Myocyte (in vitro differentiated cells): ENCODE measurements around the gene PPP1R37. TPM values are rescaled to one million over a fixed set of nuclear protein-coding genes. Genes with fewer than 3 reads are reported as not detected.

ENCODE experiments used
- DNase-seq: peaks from one replicate; pipeline ENCODE4 v3.0.0-alpha.2; 2012; ENCODE audit warnings: low read depth
- total RNA-seq: library from RNA; depleted of rRNA; stranded (reverse); fragments of >200 nt; gene quantifications from 2 replicates; pipeline ENCODE4 v1.2.3, GENCODE V29; 2014

PPP1R37 gene
- total RNA-seq, 1 donor from 2014 or later: 80.2 TPM

GRCh38 chr19:45151821-45152503, 59.0 kb downstream of the PPP1R37 start:
- DNase-seq: no peak

DNA sequence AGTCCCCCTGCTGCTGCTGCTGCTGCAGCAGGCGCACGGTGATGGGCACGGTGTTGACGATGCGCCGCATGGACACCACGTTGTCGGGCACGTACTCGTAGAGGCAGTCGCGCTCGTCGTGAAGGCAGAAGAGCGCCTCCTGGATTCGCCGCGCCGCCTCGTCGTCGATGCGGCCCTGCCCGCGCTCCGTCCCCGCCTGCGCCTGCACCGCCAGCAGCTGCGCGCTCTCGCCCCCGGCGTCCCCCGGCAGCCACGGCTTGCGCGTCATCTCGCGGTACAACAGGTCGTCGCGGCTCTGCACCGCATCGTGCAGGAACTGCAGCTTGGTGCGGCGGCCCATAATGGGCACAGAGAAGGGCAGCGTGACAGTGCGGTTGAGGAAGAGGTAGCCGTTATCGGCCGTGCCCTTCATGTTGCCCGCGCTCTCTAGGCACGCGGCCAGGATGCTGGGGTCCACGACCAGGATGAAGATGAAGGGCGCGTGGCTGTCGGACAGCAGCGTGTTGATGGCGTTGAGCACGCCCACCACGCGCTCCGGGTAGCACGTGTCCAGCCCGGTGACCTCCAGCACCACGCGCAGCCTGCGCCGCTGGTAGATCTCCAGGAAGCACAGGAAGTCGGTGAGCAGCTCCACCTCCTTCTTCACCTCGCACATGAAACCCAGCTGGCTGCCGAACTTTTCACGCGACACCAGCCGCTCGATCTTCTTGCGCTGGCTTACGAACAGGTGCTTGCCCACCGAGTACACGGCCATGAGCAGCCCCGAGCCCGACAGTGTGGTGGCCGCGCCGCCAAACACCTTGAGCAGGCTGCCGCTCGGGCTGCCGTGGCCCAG, 59.7 kb downstream of the PPP1R37 start:
- DNase-seq: no peak

DNA sequence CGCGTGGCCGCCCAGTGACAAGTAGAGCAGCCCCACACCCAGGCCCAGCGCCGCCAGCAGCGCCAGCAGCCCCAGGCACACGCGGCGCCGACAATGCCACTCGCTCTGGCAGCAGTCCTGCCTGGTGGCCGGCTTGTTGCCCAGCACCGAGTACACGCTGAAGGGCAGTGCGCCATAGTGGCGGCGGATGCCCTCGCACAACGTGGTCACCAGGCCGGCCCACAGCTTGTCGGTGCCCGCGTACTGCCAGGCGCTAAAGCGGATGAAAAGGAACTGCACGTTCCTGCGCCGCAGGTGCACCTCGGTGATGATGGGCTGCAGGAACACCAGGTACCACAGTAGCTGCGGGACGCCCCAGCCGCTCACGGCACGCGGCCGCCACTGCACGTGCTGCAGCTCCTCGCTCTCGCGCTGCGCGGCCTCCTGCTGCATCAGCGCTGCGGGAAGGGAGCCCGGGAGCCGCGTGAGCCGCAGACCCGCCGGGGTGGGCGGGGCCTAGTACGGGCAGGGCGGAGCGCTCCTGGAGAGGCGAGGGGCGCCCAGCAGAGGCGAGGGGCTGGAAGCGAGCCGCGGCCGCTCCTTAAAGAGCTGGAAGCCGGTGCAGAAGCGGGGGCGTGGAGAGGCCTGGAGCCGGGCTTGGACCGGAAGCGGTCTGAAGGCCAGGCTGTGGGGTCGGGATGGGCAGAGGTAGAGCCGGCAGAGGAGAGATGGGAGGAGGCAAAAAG, 60.5 kb downstream of the PPP1R37 start:
- DNase-seq: no peak

- DNase-seq: no peak
These were observed 61.3 kb downstream of the PPP1R37 start for GRCh38 chr19:45154064-45154827.

DNA sequence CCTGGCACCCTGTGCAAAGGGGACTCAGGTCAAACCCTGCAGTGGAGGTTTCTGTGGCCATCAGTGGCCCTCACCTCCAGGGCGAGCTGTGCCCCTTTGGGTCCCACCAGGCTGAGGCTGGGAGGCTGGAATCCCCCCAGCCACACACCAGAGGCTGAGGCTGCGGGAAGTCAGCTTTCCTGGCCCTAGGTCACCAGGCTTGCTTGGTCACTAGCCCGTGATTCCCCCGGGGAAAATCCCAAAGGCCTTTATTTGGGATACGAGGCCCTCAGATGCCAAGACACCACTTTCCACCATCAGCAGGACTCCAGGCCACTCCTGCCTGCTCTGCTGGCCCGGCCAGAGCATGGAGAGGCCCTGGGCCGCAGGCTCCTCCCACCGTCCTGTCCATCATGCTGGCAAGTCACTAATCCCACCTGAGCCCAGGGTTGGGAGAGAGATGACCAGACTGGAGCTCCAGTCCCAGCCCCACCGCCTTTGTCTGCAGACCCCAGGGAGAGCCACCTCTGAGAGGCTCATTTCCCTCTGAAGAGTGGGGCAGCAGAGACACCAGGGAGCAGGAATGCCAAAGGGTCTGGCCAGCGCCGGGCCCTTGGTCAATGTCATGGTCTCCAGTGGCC, 63.1 kb downstream of the PPP1R37 start:
- no peak for DNase-seq

DNA sequence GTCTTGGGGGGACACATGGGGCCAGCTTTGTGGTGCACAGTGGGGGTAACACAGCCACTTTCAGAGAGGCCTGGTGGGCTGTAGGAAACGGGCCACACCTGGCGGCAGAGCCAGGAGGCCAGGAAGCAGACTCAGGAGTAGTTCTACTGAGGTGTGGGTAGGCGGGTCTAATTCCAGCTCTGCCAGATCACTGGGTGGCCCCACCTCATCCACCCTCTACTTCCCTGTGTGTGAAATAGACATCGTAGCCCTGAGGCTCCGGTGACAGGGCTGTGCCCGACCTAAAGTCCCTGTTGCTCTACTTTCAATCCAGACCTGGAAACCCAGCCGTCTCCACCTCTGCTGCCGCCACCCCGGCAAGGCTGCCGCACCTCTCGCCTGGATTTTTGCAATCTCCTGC, 63.8 kb downstream of the PPP1R37 start:
- no peak for DNase-seq

- DNase-seq: no peak
These were observed 65.7 kb downstream of the PPP1R37 start for GRCh38 chr19:45158503-45159209.

- no peak for DNase-seq
These were observed 66.4 kb downstream of the PPP1R37 start for GRCh38 chr19:45159210-45159970.

DNA sequence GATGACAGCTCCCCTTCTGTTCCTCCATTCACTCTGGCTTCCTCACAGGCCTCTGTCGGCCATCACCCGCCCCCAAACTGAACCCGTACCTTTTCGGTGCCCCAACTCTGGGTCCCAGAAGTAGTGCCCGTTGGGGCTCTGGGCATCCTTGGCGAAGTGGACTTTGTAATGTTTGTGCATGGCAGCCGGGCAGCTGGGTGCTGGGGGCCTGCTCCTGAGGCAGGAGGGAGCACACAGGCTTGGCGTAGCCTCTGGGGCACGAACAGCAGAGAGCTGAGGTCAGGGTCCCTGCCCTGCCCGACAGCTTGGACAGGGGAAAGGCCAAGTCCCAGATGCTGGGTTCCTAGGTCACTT, 67.0 kb downstream of the PPP1R37 start:
- no peak for DNase-seq

DNA sequence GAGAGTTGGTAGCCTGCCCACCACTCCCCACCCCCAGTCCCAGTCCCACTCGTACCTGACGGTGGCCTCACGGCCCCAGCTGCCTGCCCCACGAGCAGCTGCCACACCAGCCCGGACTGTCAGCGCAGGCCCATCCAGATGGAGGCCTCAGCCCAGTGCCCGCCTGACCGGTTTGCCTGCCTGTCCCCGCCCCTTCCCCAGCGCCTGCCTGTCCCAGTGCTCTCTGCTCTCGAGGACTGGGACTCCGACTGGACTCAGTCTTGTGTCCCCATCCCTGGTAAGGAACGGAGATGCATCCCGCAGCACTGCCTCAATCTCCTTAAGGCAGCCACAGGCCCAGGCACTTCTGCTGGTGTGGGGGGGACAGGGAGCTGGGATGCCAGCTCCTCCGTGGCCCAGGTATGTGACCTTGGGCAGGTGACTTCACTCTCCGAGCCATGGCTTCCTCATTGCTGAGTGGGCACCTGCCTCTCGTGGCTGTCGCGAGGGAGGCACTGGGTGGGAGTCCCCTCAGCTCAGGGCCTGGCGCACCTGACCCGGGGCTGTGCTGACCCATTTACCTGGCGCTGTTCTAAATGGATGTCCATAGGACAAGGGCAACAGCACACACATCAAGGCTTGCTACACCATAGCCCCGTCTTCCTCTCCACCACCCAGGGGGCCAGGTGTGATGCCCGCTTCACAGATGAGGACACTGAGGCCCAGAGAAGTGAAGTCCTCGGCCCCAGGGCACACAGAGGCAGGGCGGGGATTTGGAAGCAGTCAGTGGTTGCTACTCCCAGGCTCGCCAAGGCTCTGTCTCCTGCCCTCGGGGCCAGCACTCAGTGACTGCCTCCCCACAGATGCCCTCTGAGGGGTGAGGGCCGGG, 68.1 kb downstream of the PPP1R37 start, which contains the start of gene NKPD1:
TSS of gene NKPD1 (minus strand) at position 113 of the 868 bp plus-strand sequence. CDS start 832 bp downstream, outside the sequence.
- no peak for DNase-seq

GRCh38 chr19:45161738-45162607, 69.0 kb downstream of the PPP1R37 start:
- DNase-seq: peak; percentile 52

DNA sequence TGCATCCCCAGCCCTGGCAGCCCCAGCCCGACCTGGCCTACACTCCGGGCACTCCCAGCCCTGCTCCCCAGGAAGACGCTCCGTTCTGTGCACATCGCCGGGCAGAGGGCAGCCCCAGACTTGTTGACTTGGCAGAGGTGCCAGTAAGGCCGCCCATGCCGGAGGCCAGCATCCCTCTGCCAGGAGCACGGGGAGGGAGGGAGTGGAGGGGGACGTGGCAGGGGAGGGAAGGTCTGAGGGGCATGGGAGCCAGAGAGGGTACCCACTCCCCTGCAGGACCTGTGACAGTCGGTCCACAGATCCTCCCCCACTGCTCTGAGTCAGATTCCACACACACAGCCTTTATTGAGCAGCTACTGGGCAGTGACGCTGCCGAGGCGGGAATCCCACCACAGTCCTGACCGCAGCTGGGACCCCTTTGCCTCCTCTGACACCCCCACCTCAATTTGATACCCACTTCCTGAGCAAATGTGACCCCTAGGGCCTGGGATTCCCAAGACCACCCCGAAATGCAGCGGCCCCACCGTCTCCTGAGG, 69.7 kb downstream of the PPP1R37 start:
- no peak for DNase-seq

- no peak for DNase-seq
These were observed 70.2 kb downstream of the PPP1R37 start for GRCh38 chr19:45163156-45163555.

- DNase-seq: no peak
These were observed 70.9 kb downstream of the PPP1R37 start for GRCh38 chr19:45163751-45164460.

DNA sequence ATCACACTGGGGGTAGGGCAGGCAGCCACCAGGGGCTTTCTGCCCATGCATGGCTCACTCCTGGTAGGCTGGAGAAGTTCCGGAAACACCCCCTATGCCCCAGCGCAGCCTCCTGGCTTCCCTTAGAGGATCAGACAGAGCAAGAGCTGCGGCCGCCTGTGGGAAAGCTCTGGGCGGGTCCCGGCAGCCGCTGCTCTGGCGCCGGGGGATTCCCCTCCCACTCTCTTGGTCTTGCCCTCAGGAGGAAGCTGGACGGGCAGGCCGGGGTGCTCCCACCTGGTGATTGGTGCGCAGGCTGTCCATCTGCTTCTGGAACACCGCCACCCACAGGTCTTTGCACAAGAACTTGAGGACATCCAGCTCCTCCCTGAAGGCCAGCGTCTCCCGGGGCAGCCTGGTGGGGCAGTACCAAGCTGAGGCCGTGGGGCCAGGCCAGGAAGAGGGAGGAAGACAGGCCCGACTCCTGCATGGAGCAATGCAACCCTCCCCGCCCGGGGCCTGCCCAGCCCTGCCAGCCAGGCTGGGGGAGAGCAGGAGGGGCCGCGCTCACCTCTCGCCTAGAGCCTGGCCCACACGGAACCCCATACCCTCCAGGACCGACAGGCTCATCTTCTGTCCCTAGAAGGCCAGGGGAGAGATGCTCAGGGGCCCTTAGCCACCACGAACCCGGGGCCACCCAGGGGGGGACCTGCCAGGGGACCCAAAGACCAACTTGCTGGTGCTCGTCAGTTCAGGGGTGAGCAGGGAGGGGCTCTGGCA, 71.8 kb downstream of the PPP1R37 start:
- peak; percentile 61 for DNase-seq
